GM23338 (cell line): Measurements from ENCODE around the gene PLPP6. TPM values are rescaled to one million over a fixed set of nuclear protein-coding genes. Genes with fewer than 3 reads are reported as not detected.
A peak's percentile ranks its signal among the peaks of the same experiment; 100 is the strongest.

ENCODE experiments used
- ATAC-seq: fragments of 200-7000 bp; cut with Tn5 transposase; 3 replicates; pipeline ENCODE4 v1.9.1; 2020
- DNase-seq: peaks from one replicate; pipeline ENCODE4 v3.0.0-alpha.2; 2015; ENCODE audit warnings: low spot score
- H2AFZ ChIP-seq: fragments of 200-600 bp; sonication (generic); 2 replicates; pipeline ENCODE4 v1.8.0; 2016; ENCODE audit warnings: antibody characterized with exemption, mild to moderate bottlenecking, moderate library complexity
- H3F3A ChIP-seq: fragments of 200-600 bp; sonication (generic); replicated peaks from 2 replicates; pipeline ENCODE4 v1.8.0; 2017; ENCODE audit warnings: antibody characterized with exemption, mixed run types, low read depth
- H3K27ac ChIP-seq: fragments of 200-600 bp; sonication (generic); 2 replicates; pipeline ENCODE4 v1.6.1; 2016; ENCODE audit warnings: low read depth
- H3K27me3 ChIP-seq: fragments of 200-600 bp; sonication (generic); 2 replicates; pipeline ENCODE4 v1.8.0; 2016; ENCODE audit warnings: mild to moderate bottlenecking, mixed run types, moderate library complexity; ENCODE audit not compliant: insufficient read depth
- H3K36me3 ChIP-seq: fragments of 200-600 bp; sonication (generic); 2 replicates; pipeline ENCODE4 v1.8.0; 2016; ENCODE audit warnings: mild to moderate bottlenecking; ENCODE audit not compliant: insufficient read depth
- H3K4me1 ChIP-seq: fragments of 200-600 bp; sonication (generic); 2 replicates; pipeline ENCODE4 v1.8.0; 2016; ENCODE audit warnings: mild to moderate bottlenecking, moderate library complexity; ENCODE audit not compliant: insufficient read depth
- H3K4me2 ChIP-seq: fragments of 200-600 bp; sonication (generic); 2 replicates; pipeline ENCODE4 v1.7.1; 2017; ENCODE audit warnings: mixed run types
- H3K4me3 ChIP-seq: fragments of 200-600 bp; sonication (generic); 2 replicates; pipeline ENCODE4 v1.6.1; 2016; ENCODE audit warnings: mixed run types
- H3K79me2 ChIP-seq: fragments of 200-600 bp; sonication (generic); replicated peaks from 2 replicates; pipeline ENCODE4 v1.8.0; 2017; ENCODE audit warnings: mild to moderate bottlenecking; ENCODE audit not compliant: insufficient read depth
- H3K9me2 ChIP-seq: fragments of 200-600 bp; sonication (generic); 2 replicates; pipeline ENCODE4 v1.8.0; 2017; ENCODE audit not compliant: insufficient read depth
- H4K20me1 ChIP-seq: fragments of 200-600 bp; sonication (generic); replicated peaks from 2 replicates; pipeline ENCODE4 v1.8.0; 2017; ENCODE audit warnings: mild to moderate bottlenecking; ENCODE audit not compliant: insufficient read depth
- H3K27ac Mint-ChIP-seq: 2 replicates; pipeline ENCODE4 v1.8.0; 2020; ENCODE audit warnings: inconsistent platforms, mild to moderate bottlenecking, moderate library complexity, mixed read lengths
- H3K27me3 Mint-ChIP-seq: 3 replicates; pipeline ENCODE4 v1.8.0; 2022; ENCODE audit warnings: low read depth, mild to moderate bottlenecking, moderate library complexity, mixed read lengths, inconsistent platforms; ENCODE audit not compliant: insufficient read depth, poor library complexity
- H3K36me3 Mint-ChIP-seq: 3 replicates; pipeline ENCODE4 v1.8.0; 2021; ENCODE audit warnings: low read depth, mild to moderate bottlenecking, inconsistent platforms, moderate library complexity, mixed read lengths
- H3K4me1 Mint-ChIP-seq: 3 replicates; pipeline ENCODE4 v1.8.0; 2020; ENCODE audit warnings: mild to moderate bottlenecking, inconsistent platforms, mixed read lengths
- H3K4me3 Mint-ChIP-seq: 3 replicates; pipeline ENCODE4 v1.8.0; 2021; ENCODE audit warnings: moderate library complexity, mild to moderate bottlenecking, inconsistent platforms, mixed read lengths
- H3K9me3 Mint-ChIP-seq: 3 replicates; pipeline ENCODE4 v1.8.0; 2020; ENCODE audit warnings: moderate library complexity, mild to moderate bottlenecking, inconsistent platforms, mixed read lengths
- CREB1 ChIP-seq: fragments of 250-450 bp; sonication (Bioruptor Pico); IDR thresholded peaks from 2 replicates; pipeline ENCODE4 v1.5.0; 2020; ENCODE audit warnings: low read depth, mild to moderate bottlenecking, moderate library complexity
- CTCF ChIP-seq, 2 experiments: fragments of 200-600 bp in 1 of 2; sonication (generic) in 1 of 2; conservative IDR thresholded peaks; 2 replicates each; pipeline versions ENCODE4 v1.5.1 to v1.6.1; 2016 to 2017; ENCODE audit warnings: antibody characterized with exemption in 2 of 2, low read depth in 2 of 2, mild to moderate bottlenecking in 2 of 2, moderate library complexity in 1 of 2
- EZH2 ChIP-seq: fragments of 200-600 bp; sonication (generic); IDR thresholded peaks from one replicate; pipeline ENCODE4 v1.8.0; 2017; ENCODE audit warnings: antibody characterized with exemption, mild to moderate bottlenecking, low read depth; ENCODE audit not compliant: unreplicated experiment
- EZH2phosphoT487 ChIP-seq: fragments of 200-600 bp; sonication (generic); IDR thresholded peaks from one replicate; pipeline ENCODE4 v1.8.1; 2018; ENCODE audit warnings: antibody characterized with exemption; ENCODE audit not compliant: unreplicated experiment
- JUNB ChIP-seq: IDR thresholded peaks from one replicate; pipeline ENCODE4 v1.6.1; 2016; ENCODE audit warnings: antibody characterized with exemption; ENCODE audit not compliant: unreplicated experiment
- NANOG ChIP-seq: IDR thresholded peaks from 2 replicates; pipeline ENCODE4 v1.6.1; 2016; ENCODE audit warnings: antibody characterized with exemption, borderline replicate concordance
- POLR2AphosphoS5 ChIP-seq: IDR thresholded peaks from 2 replicates; pipeline ENCODE4 v1.6.1; 2016; ENCODE audit warnings: antibody characterized with exemption, low read depth
- STAT1 ChIP-seq: IDR thresholded peaks from one replicate; pipeline ENCODE4 v1.6.1; 2016; ENCODE audit warnings: antibody characterized with exemption; ENCODE audit not compliant: unreplicated experiment
- ZNF331 ChIP-seq: fragments of 250-450 bp; sonication (Bioruptor Pico); IDR thresholded peaks from 2 replicates; pipeline ENCODE4 v1.5.0; 2020; ENCODE audit warnings: low read depth, mild to moderate bottlenecking, moderate library complexity
- polyA plus RNA-seq: library from polyadenylated mRNA; unstranded; fragments of >200 nt; fragmentation: Nextera tagmentation; extraction: Ambion mirVana; gene quantifications from 2 replicates; pipeline ENCODE4 v1.2.1, GENCODE V29; 2016
- total RNA-seq: library from RNA; depleted of rRNA; stranded (reverse); fragments of >200 nt; shearing (Covaris generic); gene quantifications from 2 replicates; pipeline ENCODE4 v1.2.3, GENCODE V29; 2014
- TF ChIP-seq, protein P1 (sequence below): IDR thresholded peaks from 2 replicates; pipeline ENCODE4 v1.6.1; 2016; ENCODE audit warnings: antibody characterized with exemption
- TF ChIP-seq, protein P2 (sequence below): fragments of 250-450 bp; sonication (Bioruptor Pico); IDR thresholded peaks from 2 replicates; pipeline ENCODE4 v1.5.0; 2020; ENCODE audit warnings: mild to moderate bottlenecking, moderate library complexity

Gene PLPP6
- total and polyA plus RNA-seq, 2 experiments from 2014 or later, result 6.3 to 13.2 TPM

GRCh38 chr9:4680173-4680525, 18.1 kb downstream of the PLPP6 start (continued):
- TF ChIP-seq CTCF (conservative IDR thresholded peaks at IDR 0.05; ENCODE audit: low read depth in 2 of 2), result no peak

DNA sequence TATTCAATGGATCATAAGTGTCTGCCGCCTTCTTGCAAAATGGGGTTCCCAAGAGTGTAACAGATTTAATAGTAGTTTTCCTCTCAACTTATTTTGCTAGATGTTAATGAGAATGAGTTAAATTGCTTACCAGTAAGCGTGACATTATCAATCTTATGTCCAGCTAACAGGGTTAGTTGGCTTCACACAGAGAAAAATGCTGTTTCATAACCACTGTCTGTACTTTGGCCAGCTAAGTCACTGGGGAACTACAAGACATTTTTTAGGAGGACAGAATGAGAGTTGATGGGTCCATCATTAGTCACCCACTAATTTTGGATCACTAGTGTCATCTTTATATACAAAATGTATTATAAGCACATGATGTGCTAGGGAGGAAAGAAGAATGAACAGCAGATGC, 18.7 kb downstream of the PLPP6 start:
- no peak for ATAC-seq
- peak overlapping the region; percentile 94 for H3K4me3 ChIP-seq
- H3K79me2 ChIP-seq, result peaks cover 47% of the 10 kb centered on the region
- TF ChIP-seq POLR2AphosphoS5, result no peak
- no peak for TF ChIP-seq ZNF331
- TF ChIP-seq, protein P1, sequence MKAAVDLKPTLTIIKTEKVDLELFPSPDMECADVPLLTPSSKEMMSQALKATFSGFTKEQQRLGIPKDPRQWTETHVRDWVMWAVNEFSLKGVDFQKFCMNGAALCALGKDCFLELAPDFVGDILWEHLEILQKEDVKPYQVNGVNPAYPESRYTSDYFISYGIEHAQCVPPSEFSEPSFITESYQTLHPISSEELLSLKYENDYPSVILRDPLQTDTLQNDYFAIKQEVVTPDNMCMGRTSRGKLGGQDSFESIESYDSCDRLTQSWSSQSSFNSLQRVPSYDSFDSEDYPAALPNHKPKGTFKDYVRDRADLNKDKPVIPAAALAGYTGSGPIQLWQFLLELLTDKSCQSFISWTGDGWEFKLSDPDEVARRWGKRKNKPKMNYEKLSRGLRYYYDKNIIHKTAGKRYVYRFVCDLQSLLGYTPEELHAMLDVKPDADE, result no peak
- no peak for TF ChIP-seq STAT1
- no peak for TF ChIP-seq JUNB
- no peak for TF ChIP-seq CTCF (conservative IDR thresholded peaks at IDR 0.05; ENCODE audit: low read depth in 2 of 2)
- TF ChIP-seq EZH2, result no peak
- TF ChIP-seq CREB1 (CRISPR knock-in tag), result no peak
- no peak for TF ChIP-seq EZH2phosphoT487
- TF ChIP-seq, protein P2, sequence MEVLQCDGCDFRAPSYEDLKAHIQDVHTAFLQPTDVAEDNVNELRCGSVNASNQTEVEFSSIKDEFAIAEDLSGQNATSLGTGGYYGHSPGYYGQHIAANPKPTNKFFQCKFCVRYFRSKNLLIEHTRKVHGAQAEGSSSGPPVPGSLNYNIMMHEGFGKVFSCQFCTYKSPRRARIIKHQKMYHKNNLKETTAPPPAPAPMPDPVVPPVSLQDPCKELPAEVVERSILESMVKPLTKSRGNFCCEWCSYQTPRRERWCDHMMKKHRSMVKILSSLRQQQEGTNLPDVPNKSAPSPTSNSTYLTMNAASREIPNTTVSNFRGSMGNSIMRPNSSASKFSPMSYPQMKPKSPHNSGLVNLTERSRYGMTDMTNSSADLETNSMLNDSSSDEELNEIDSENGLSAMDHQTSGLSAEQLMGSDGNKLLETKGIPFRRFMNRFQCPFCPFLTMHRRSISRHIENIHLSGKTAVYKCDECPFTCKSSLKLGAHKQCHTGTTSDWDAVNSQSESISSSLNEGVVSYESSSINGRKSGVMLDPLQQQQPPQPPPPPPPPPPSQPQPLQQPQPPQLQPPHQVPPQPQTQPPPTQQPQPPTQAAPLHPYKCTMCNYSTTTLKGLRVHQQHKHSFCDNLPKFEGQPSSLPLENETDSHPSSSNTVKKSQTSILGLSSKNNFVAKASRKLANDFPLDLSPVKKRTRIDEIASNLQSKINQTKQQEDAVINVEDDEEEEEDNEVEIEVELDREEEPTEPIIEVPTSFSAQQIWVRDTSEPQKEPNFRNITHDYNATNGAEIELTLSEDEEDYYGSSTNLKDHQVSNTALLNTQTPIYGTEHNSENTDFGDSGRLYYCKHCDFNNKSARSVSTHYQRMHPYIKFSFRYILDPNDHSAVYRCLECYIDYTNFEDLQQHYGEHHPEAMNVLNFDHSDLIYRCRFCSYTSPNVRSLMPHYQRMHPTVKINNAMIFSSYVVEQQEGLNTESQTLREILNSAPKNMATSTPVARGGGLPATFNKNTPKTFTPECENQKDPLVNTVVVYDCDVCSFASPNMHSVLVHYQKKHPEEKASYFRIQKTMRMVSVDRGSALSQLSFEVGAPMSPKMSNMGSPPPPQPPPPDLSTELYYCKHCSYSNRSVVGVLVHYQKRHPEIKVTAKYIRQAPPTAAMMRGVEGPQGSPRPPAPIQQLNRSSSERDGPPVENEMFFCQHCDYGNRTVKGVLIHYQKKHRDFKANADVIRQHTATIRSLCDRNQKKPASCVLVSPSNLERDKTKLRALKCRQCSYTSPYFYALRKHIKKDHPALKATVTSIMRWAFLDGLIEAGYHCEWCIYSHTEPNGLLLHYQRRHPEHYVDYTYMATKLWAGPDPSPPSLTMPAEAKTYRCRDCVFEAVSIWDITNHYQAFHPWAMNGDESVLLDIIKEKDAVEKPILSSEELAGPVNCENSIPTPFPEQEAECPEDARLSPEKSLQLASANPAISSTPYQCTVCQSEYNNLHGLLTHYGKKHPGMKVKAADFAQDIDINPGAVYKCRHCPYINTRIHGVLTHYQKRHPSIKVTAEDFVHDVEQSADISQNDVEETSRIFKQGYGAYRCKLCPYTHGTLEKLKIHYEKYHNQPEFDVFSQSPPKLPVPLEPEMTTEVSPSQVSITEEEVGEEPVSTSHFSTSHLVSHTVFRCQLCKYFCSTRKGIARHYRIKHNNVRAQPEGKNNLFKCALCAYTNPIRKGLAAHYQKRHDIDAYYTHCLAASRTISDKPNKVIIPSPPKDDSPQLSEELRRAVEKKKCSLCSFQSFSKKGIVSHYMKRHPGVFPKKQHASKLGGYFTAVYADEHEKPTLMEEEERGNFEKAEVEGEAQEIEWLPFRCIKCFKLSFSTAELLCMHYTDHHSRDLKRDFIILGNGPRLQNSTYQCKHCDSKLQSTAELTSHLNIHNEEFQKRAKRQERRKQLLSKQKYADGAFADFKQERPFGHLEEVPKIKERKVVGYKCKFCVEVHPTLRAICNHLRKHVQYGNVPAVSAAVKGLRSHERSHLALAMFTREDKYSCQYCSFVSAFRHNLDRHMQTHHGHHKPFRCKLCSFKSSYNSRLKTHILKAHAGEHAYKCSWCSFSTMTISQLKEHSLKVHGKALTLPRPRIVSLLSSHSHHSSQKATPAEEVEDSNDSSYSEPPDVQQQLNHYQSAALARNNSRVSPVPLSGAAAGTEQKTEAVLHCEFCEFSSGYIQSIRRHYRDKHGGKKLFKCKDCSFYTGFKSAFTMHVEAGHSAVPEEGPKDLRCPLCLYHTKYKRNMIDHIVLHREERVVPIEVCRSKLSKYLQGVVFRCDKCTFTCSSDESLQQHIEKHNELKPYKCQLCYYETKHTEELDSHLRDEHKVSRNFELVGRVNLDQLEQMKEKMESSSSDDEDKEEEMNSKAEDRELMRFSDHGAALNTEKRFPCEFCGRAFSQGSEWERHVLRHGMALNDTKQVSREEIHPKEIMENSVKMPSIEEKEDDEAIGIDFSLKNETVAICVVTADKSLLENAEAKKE (CRISPR knock-in tag), result no peak
- TF ChIP-seq NANOG, result no peak
- H3K4me1 ChIP-seq, result peaks cover 24% of the 10 kb centered on the region
- no peak overlapping the region for H3K27ac ChIP-seq
- no peaks in the 10 kb centered on the region for H3K9me2 ChIP-seq
- no peaks in the 10 kb centered on the region; the same call in 1 of the 2 replicates for H3K36me3 ChIP-seq
- H3K36me3 Mint-ChIP-seq, result peaks cover 9% of the 10 kb centered on the region; the same call in 2 of the 3 replicates
- H3K27me3 Mint-ChIP-seq, result peaks cover under 1% of the 10 kb centered on the region
- H3K27me3 ChIP-seq, result no peaks in the 10 kb centered on the region
- H3K27ac Mint-ChIP-seq, result no peak overlapping the region
- H3K4me3 Mint-ChIP-seq, result no peak overlapping the region
- H3K4me1 Mint-ChIP-seq, result no peaks in the 10 kb centered on the region; the same call in 2 of the 3 replicates
- DNase-seq, result no peak
- H3K4me2 ChIP-seq, result peak overlapping the region; percentile 93
- no peaks in the 10 kb centered on the region for H4K20me1 ChIP-seq
- H3F3A ChIP-seq, result peaks cover 7% of the 10 kb centered on the region
- no peaks in the 10 kb centered on the region for H3K9me3 Mint-ChIP-seq
- H2AFZ ChIP-seq, result no peak overlapping the region
